GM12892 (cell line): ENCODE results near the gene ST6GALNAC2.

ENCODE experiments used
- POLR2A ChIP-seq: IDR thresholded peaks from 2 replicates; pipeline ENCODE4 v1.6.1; 2011; ENCODE audit warnings: low read depth, low read length, control low read depth
- POLR2AphosphoS5 ChIP-seq: IDR thresholded peaks from 2 replicates; pipeline ENCODE4 v1.6.1; 2011; ENCODE audit warnings: low read depth, low read length, control low read depth

DNA sequence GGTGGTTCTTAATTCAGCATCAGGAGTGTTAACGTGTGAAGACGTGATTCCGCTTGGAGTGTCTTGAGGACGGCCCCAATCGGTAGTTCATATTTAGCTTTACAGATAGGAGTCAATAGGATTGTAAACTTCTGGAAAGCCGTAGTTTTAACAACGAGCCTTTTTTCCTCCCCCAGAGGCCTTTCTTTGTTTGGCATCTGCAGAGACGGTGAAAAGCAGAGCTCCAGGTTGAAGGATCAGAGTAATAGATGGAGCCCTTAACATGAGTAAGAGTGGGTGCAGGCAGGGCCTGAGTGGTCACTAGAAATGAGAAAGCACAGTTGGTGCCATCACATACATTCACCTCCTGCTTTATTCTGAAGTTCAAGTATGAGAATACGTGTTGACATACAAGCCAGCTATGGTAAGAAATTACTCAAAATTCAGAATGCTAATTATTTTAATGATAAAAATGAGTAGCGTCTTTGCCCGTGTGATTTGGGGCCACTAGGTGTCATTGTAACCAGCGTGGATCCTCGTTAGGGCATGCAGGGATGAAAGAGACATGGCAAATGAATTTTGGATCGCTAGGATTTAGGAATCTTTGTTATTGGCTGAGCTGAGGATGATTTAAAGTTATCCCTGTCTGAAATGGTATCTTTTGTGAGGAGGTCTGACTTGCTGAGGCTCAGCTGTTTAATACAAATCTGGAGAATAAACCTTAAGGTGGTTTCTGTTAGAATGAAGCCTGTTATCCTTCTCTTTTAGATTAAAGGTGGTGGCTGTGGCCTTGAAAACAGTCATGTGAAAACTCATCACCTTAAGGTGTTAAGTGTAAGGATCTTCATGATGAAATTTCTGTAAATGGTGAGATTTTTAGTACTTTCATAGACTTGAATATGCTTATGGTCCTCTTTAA lies 27.2 kb downstream of the ST6GALNAC2 start:
- TF ChIP-seq POLR2A (no peak), POLR2AphosphoS5 (no peak)
